GM23338 (cell line): ENCODE results near the gene LTN1. TPM values are rescaled to one million over a fixed set of nuclear protein-coding genes. Genes with fewer than 3 reads are reported as not detected.

ENCODE experiments used
- ATAC-seq: fragments of 200-7000 bp; cut with Tn5 transposase; 3 replicates; pipeline ENCODE4 v1.9.1; 2020
- DNase-seq: peaks from one replicate; pipeline ENCODE4 v3.0.0-alpha.2; 2015; ENCODE audit warnings: low spot score
- H2AFZ ChIP-seq: fragments of 200-600 bp; sonication (generic); 2 replicates; pipeline ENCODE4 v1.8.0; 2016; ENCODE audit warnings: antibody characterized with exemption, mild to moderate bottlenecking, moderate library complexity
- H3F3A ChIP-seq: fragments of 200-600 bp; sonication (generic); replicated peaks from 2 replicates; pipeline ENCODE4 v1.8.0; 2017; ENCODE audit warnings: antibody characterized with exemption, mixed run types, low read depth
- H3K27ac ChIP-seq: fragments of 200-600 bp; sonication (generic); 2 replicates; pipeline ENCODE4 v1.6.1; 2016; ENCODE audit warnings: low read depth
- H3K27me3 ChIP-seq: fragments of 200-600 bp; sonication (generic); 2 replicates; pipeline ENCODE4 v1.8.0; 2016; ENCODE audit warnings: mild to moderate bottlenecking, mixed run types, moderate library complexity; ENCODE audit not compliant: insufficient read depth
- H3K36me3 ChIP-seq: fragments of 200-600 bp; sonication (generic); 2 replicates; pipeline ENCODE4 v1.8.0; 2016; ENCODE audit warnings: mild to moderate bottlenecking; ENCODE audit not compliant: insufficient read depth
- H3K4me1 ChIP-seq: fragments of 200-600 bp; sonication (generic); 2 replicates; pipeline ENCODE4 v1.8.0; 2016; ENCODE audit warnings: mild to moderate bottlenecking, moderate library complexity; ENCODE audit not compliant: insufficient read depth
- H3K4me2 ChIP-seq: fragments of 200-600 bp; sonication (generic); 2 replicates; pipeline ENCODE4 v1.7.1; 2017; ENCODE audit warnings: mixed run types
- H3K4me3 ChIP-seq: fragments of 200-600 bp; sonication (generic); 2 replicates; pipeline ENCODE4 v1.6.1; 2016; ENCODE audit warnings: mixed run types
- H3K79me2 ChIP-seq: fragments of 200-600 bp; sonication (generic); replicated peaks from 2 replicates; pipeline ENCODE4 v1.8.0; 2017; ENCODE audit warnings: mild to moderate bottlenecking; ENCODE audit not compliant: insufficient read depth
- H3K9me2 ChIP-seq: fragments of 200-600 bp; sonication (generic); 2 replicates; pipeline ENCODE4 v1.8.0; 2017; ENCODE audit not compliant: insufficient read depth
- H4K20me1 ChIP-seq: fragments of 200-600 bp; sonication (generic); replicated peaks from 2 replicates; pipeline ENCODE4 v1.8.0; 2017; ENCODE audit warnings: mild to moderate bottlenecking; ENCODE audit not compliant: insufficient read depth
- H3K27ac Mint-ChIP-seq: 2 replicates; pipeline ENCODE4 v1.8.0; 2020; ENCODE audit warnings: inconsistent platforms, mild to moderate bottlenecking, moderate library complexity, mixed read lengths
- H3K27me3 Mint-ChIP-seq: 3 replicates; pipeline ENCODE4 v1.8.0; 2022; ENCODE audit warnings: low read depth, mild to moderate bottlenecking, moderate library complexity, mixed read lengths, inconsistent platforms; ENCODE audit not compliant: insufficient read depth, poor library complexity
- H3K36me3 Mint-ChIP-seq: 3 replicates; pipeline ENCODE4 v1.8.0; 2021; ENCODE audit warnings: low read depth, mild to moderate bottlenecking, inconsistent platforms, moderate library complexity, mixed read lengths
- H3K4me1 Mint-ChIP-seq: 3 replicates; pipeline ENCODE4 v1.8.0; 2020; ENCODE audit warnings: mild to moderate bottlenecking, inconsistent platforms, mixed read lengths
- H3K4me3 Mint-ChIP-seq: 3 replicates; pipeline ENCODE4 v1.8.0; 2021; ENCODE audit warnings: moderate library complexity, mild to moderate bottlenecking, inconsistent platforms, mixed read lengths
- H3K9me3 Mint-ChIP-seq: 3 replicates; pipeline ENCODE4 v1.8.0; 2020; ENCODE audit warnings: moderate library complexity, mild to moderate bottlenecking, inconsistent platforms, mixed read lengths
- CREB1 ChIP-seq: fragments of 250-450 bp; sonication (Bioruptor Pico); IDR thresholded peaks from 2 replicates; pipeline ENCODE4 v1.5.0; 2020; ENCODE audit warnings: low read depth, mild to moderate bottlenecking, moderate library complexity
- EZH2 ChIP-seq: fragments of 200-600 bp; sonication (generic); IDR thresholded peaks from one replicate; pipeline ENCODE4 v1.8.0; 2017; ENCODE audit warnings: antibody characterized with exemption, mild to moderate bottlenecking, low read depth; ENCODE audit not compliant: unreplicated experiment
- EZH2phosphoT487 ChIP-seq: fragments of 200-600 bp; sonication (generic); IDR thresholded peaks from one replicate; pipeline ENCODE4 v1.8.1; 2018; ENCODE audit warnings: antibody characterized with exemption; ENCODE audit not compliant: unreplicated experiment
- NANOG ChIP-seq: IDR thresholded peaks from 2 replicates; pipeline ENCODE4 v1.6.1; 2016; ENCODE audit warnings: antibody characterized with exemption, borderline replicate concordance
- POLR2AphosphoS5 ChIP-seq: IDR thresholded peaks from 2 replicates; pipeline ENCODE4 v1.6.1; 2016; ENCODE audit warnings: antibody characterized with exemption, low read depth
- STAT1 ChIP-seq: IDR thresholded peaks from one replicate; pipeline ENCODE4 v1.6.1; 2016; ENCODE audit warnings: antibody characterized with exemption; ENCODE audit not compliant: unreplicated experiment
- ZNF114 ChIP-seq: fragments of 250-450 bp; sonication (Bioruptor Pico); IDR thresholded peaks from 2 replicates; pipeline ENCODE4 v1.5.0; 2020; ENCODE audit warnings: mild to moderate bottlenecking, moderate library complexity
- ZNF331 ChIP-seq: fragments of 250-450 bp; sonication (Bioruptor Pico); IDR thresholded peaks from 2 replicates; pipeline ENCODE4 v1.5.0; 2020; ENCODE audit warnings: low read depth, mild to moderate bottlenecking, moderate library complexity
- polyA plus RNA-seq: library from polyadenylated mRNA; unstranded; fragments of >200 nt; fragmentation: Nextera tagmentation; extraction: Ambion mirVana; gene quantifications from 2 replicates; pipeline ENCODE4 v1.2.1, GENCODE V29; 2016
- total RNA-seq: library from RNA; depleted of rRNA; stranded (reverse); fragments of >200 nt; shearing (Covaris generic); gene quantifications from 2 replicates; pipeline ENCODE4 v1.2.3, GENCODE V29; 2014
- TF ChIP-seq, protein P1 (sequence below), 2 experiments: fragments of 200-600 bp in 1 of 2; sonication (generic) in 1 of 2; conservative IDR thresholded peaks; 2 replicates each; pipeline versions ENCODE4 v1.5.1 to v1.6.1; 2016 to 2017; ENCODE audit warnings: antibody characterized with exemption in 2 of 2, low read depth in 2 of 2, mild to moderate bottlenecking in 2 of 2, moderate library complexity in 1 of 2
- TF ChIP-seq, protein P2 (sequence below): IDR thresholded peaks from one replicate; pipeline ENCODE4 v1.6.1; 2018; ENCODE audit warnings: antibody characterized with exemption; ENCODE audit not compliant: unreplicated experiment

The LTN1 gene
- total and polyA plus RNA-seq, 2 experiments from 2014 or later: 11.1 to 26.1 TPM

DNA sequence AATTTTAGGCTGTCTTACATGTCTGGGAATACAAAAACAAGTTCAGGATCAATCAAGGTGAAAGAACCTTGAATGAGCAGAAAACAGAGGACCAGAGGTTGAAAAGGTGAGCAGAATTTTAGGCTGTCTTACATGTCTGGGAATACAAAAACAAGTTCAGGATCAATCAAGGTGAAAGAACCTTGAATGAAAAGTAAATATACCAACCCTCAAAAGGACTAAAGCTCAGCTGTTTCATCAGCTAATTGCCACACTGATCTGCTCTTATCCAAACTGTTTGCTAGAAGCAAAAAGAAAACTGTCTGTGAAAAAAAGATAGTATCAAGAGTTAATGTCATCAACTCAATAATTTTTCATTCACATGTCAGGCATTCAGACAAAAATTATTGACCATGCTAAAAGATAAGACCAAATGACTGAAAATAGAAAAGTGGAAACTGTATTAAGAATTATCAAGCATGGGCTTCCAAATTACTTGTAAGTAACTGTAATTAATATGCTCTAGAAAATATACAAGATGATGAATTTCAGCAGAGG is 69.2 kb downstream of the LTN1 start:
- Histone ChIP-seq H4K20me1 (no peaks in the 10 kb centered on the region), H3K4me2 (peak overlapping the region; percentile 2; the same call in 1 of the 2 replicates), H3K4me3 (no peak overlapping the region), H2AFZ (no peak overlapping the region), H3F3A (no peaks in the 10 kb centered on the region), H3K27me3 (no peaks in the 10 kb centered on the region), H3K27ac (peak overlapping the region; percentile 76; the same call in 1 of the 2 replicates), H3K36me3 (no peaks in the 10 kb centered on the region), H3K79me2 (no peaks in the 10 kb centered on the region), H3K4me1 (peaks cover 19% of the 10 kb centered on the region), H3K9me2 (no peaks in the 10 kb centered on the region)
- peak overlapping the region; percentile 80 for H3K27ac Mint-ChIP-seq
- TF ChIP-seq EZH2phosphoT487 (no peak), NANOG (no peak), ZNF331 (CRISPR knock-in tag) (no peak), CREB1 (CRISPR knock-in tag) (no peak), POLR2AphosphoS5 (no peak), ZNF114 (CRISPR knock-in tag) (no peak), STAT1 (no peak)
- TF ChIP-seq, protein P1, sequence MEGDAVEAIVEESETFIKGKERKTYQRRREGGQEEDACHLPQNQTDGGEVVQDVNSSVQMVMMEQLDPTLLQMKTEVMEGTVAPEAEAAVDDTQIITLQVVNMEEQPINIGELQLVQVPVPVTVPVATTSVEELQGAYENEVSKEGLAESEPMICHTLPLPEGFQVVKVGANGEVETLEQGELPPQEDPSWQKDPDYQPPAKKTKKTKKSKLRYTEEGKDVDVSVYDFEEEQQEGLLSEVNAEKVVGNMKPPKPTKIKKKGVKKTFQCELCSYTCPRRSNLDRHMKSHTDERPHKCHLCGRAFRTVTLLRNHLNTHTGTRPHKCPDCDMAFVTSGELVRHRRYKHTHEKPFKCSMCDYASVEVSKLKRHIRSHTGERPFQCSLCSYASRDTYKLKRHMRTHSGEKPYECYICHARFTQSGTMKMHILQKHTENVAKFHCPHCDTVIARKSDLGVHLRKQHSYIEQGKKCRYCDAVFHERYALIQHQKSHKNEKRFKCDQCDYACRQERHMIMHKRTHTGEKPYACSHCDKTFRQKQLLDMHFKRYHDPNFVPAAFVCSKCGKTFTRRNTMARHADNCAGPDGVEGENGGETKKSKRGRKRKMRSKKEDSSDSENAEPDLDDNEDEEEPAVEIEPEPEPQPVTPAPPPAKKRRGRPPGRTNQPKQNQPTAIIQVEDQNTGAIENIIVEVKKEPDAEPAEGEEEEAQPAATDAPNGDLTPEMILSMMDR (conservative IDR thresholded peaks at IDR 0.05; ENCODE audit: low read depth in 2 of 2): no peak
- TF ChIP-seq, protein P2, sequence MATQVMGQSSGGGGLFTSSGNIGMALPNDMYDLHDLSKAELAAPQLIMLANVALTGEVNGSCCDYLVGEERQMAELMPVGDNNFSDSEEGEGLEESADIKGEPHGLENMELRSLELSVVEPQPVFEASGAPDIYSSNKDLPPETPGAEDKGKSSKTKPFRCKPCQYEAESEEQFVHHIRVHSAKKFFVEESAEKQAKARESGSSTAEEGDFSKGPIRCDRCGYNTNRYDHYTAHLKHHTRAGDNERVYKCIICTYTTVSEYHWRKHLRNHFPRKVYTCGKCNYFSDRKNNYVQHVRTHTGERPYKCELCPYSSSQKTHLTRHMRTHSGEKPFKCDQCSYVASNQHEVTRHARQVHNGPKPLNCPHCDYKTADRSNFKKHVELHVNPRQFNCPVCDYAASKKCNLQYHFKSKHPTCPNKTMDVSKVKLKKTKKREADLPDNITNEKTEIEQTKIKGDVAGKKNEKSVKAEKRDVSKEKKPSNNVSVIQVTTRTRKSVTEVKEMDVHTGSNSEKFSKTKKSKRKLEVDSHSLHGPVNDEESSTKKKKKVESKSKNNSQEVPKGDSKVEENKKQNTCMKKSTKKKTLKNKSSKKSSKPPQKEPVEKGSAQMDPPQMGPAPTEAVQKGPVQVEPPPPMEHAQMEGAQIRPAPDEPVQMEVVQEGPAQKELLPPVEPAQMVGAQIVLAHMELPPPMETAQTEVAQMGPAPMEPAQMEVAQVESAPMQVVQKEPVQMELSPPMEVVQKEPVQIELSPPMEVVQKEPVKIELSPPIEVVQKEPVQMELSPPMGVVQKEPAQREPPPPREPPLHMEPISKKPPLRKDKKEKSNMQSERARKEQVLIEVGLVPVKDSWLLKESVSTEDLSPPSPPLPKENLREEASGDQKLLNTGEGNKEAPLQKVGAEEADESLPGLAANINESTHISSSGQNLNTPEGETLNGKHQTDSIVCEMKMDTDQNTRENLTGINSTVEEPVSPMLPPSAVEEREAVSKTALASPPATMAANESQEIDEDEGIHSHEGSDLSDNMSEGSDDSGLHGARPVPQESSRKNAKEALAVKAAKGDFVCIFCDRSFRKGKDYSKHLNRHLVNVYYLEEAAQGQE: no peak
- H3K27me3 Mint-ChIP-seq: no peaks in the 10 kb centered on the region
- H3K36me3 Mint-ChIP-seq: peaks cover 12% of the 10 kb centered on the region; the same call in 2 of the 3 replicates
- H3K4me3 Mint-ChIP-seq: no peak overlapping the region
- peaks cover 30% of the 10 kb centered on the region for H3K4me1 Mint-ChIP-seq
- DNase-seq (no peak), ATAC-seq (no peak)
- H3K9me3 Mint-ChIP-seq: no peaks in the 10 kb centered on the region; the same call in 2 of the 3 replicates

DNA sequence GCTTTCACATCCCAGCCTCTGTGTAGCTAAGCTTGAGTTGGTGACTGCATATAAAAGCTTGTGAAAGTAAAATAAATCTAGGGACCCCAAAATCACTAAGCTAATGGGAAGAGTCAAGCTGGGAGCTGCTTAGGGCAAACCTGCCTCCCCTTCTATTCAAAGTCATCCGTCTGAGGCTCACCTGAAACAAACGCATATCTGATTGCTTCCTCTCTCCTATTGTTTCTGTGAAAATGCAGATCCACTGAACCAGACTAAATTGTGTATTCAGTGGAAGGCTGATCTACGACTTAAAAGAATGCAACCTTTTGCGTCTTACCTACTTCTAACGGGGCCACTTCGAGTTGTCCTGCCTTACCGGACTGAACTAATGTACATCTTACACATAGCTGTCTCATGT is 70.3 kb downstream of the LTN1 start:
- DNase-seq: peak; percentile 82
- no peaks in the 10 kb centered on the region for H3K79me2 ChIP-seq
- H3K4me2 ChIP-seq: peak overlapping the region; percentile 22
- H3K4me1 ChIP-seq: peaks cover 19% of the 10 kb centered on the region
- ATAC-seq: peak; percentile 60
- no peaks in the 10 kb centered on the region for H3K36me3 ChIP-seq
- Mint-ChIP-seq H3K36me3 (peaks cover 12% of the 10 kb centered on the region; the same call in 2 of the 3 replicates), H3K9me3 (no peaks in the 10 kb centered on the region; the same call in 2 of the 3 replicates), H3K27ac (peak overlapping the region; percentile 91), H3K4me1 (peaks cover 30% of the 10 kb centered on the region), H3K4me3 (peak overlapping the region; percentile 27; the same call in 2 of the 3 replicates), H3K27me3 (no peaks in the 10 kb centered on the region)
- H4K20me1 ChIP-seq: no peaks in the 10 kb centered on the region
- H2AFZ ChIP-seq: no peak overlapping the region
- TF ChIP-seq EZH2 (no peak), NANOG (peak; percentile 59; the same call in 1 of the 2 replicates)
- H3K4me3 ChIP-seq: peak overlapping the region; percentile 14
- H3K27ac ChIP-seq: peak overlapping the region; percentile 92
- no peaks in the 10 kb centered on the region for H3K9me2 ChIP-seq
- H3F3A ChIP-seq: no peaks in the 10 kb centered on the region
- no peaks in the 10 kb centered on the region for H3K27me3 ChIP-seq
